Measurements from ENCODE around the gene SLC25A17. TPM values are rescaled to one million over a fixed set of nuclear protein-coding genes. Genes with fewer than 3 reads are reported as not detected.

Gene SLC25A17
- total RNA-seq, 1 donor from 2014 or later = 14.8 TPM

DNA sequence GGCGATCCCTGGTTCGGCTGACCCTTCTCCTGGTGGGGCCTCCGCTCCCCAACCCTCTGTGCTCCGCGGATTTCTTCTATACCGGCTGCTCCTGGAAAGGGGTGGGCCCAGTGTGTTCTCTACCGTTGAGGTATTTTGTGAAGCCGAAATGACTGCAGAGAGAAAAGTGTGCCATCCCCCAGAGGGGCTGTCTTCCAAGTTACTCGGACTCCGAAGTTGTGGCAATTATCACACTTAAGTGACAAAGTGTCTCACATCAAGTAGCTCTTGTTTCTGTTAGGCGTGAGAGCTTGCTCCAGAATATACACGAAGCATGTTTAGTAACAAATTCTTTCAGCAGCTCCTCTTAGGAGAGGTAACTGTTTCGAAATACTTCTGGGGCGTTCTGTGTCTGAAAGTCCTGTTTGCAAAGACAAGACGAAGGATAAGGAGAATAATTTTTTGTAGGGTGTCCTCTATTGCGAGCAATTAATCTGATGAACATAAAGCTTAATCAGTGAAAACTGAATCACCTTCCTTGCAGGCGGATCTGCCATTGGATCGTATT lies 38.2 kb upstream of the SLC25A17 start:
- H3K36me3 Mint-ChIP-seq (ENCODE audit: low read depth) = peaks cover 41% of the 10 kb centered on the region
- H3K4me1 Mint-ChIP-seq = peaks cover 44% of the 10 kb centered on the region
- H3K27ac Mint-ChIP-seq = peak overlapping the region; percentile 100
- no peaks in the 10 kb centered on the region for H3K9me3 Mint-ChIP-seq
- no peaks in the 10 kb centered on the region for H3K27me3 Mint-ChIP-seq
- intact Hi-C loops (cut with micrococcal nuclease) = loop anchor here (1.0 to 2.0 kb wide), 6 partner anchors 41 to 611 kb away; partner anchors contain the start of genes ACO2, MRTFA, PHF5A and TEF
- ChIA-PET POLR2A (interaction anchor here (0.6 to 1.8 kb wide), 16 partner anchors 12 to 943 kb away, joined by 3 to 18 read pairs (median 4); partner anchors contain the start of genes CCDC134, EP300, MRTFA and PHF5A), CTCF (interaction anchor here (0.6 to 3.3 kb wide), 3 partner anchors 39 to 175 kb away, joined by 4 to 13 read pairs (median 6); no protein-coding TSS in a partner anchor)
- TF ChIP-seq, protein P1, sequence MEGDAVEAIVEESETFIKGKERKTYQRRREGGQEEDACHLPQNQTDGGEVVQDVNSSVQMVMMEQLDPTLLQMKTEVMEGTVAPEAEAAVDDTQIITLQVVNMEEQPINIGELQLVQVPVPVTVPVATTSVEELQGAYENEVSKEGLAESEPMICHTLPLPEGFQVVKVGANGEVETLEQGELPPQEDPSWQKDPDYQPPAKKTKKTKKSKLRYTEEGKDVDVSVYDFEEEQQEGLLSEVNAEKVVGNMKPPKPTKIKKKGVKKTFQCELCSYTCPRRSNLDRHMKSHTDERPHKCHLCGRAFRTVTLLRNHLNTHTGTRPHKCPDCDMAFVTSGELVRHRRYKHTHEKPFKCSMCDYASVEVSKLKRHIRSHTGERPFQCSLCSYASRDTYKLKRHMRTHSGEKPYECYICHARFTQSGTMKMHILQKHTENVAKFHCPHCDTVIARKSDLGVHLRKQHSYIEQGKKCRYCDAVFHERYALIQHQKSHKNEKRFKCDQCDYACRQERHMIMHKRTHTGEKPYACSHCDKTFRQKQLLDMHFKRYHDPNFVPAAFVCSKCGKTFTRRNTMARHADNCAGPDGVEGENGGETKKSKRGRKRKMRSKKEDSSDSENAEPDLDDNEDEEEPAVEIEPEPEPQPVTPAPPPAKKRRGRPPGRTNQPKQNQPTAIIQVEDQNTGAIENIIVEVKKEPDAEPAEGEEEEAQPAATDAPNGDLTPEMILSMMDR (IDR thresholded peaks at IDR 0.05) = no peak
- ATAC-seq (ENCODE audit: low read depth) (peak; percentile 1), DNase-seq (no peak)
- peak overlapping the region; percentile 98 for H3K4me3 Mint-ChIP-seq

DNA sequence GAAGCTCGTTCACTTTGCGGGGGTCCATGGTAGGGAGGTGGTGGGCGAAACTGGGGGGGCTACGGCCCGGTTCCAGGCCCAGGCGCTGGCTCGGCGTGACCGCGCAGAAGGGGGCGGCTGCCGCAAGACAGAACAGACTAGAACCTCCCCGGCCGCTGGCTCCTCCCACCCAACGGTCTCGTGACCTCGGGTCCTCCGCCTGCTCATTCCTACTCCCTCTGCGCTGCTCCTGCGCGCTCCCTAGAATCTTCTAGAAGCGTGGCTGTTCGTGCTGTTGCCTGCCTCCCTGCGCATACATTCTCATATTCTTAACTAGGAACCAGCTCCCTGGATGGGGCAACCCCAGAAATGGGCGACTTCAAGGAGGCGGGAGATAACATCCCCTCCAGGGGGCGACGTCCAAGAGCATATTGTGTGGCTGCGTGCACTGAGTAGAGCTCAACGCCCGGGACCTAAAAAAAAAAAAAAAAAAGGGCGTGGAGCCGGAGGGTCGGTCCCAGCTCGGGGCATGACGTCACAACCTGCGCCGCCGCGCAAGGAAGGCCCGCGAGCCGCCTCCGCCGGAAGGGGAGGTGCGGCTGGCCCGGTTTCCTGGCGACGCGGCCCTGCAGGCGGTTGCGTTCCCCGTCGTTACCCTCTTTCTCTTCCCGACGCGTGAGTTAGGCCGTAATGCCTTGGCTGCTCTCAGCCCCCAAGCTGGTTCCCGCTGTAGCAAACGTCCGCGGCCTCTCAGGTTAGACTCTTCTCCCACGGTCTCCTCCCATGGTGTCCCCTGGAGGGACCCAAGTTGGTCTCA lies 37.6 kb upstream of the SLC25A17 start, which contains the start of the genes ST13 and XPNPEP3:
TSS of gene ST13 (minus strand) at position 127 of the 796 bp plus-strand sequence. CDS start at position 28, 99 bp downstream.
TSS of gene XPNPEP3 (plus strand) at position 636 of the 796 bp plus-strand sequence. CDS start at position 670, 34 bp downstream.
- Mint-ChIP-seq H3K36me3 (ENCODE audit: low read depth) (peaks cover 42% of the 10 kb centered on the region), H3K9me3 (no peaks in the 10 kb centered on the region), H3K4me1 (peaks cover 47% of the 10 kb centered on the region), H3K4me3 (peak within 1 kb of the TSS; percentile 98), H3K27ac (peak within 1 kb of the TSS; percentile 100), H3K27me3 (no peaks in the 10 kb centered on the region)
- ATAC-seq (ENCODE audit: low read depth) = peak; percentile 90
- TF ChIP-seq, protein P1 (IDR thresholded peaks at IDR 0.05) = no peak
- intact Hi-C loops (cut with micrococcal nuclease) = loop anchor here (1.0 to 2.0 kb wide), 11 partner anchors 37 to 612 kb away; partner anchors contain the start of genes ACO2, ADSL, MRTFA and PHF5A
- ChIA-PET CTCF (interaction anchor here (0.6 to 3.3 kb wide), 3 partner anchors 38 to 174 kb away, joined by 4 to 13 read pairs (median 6); no protein-coding TSS in a partner anchor), POLR2A (interaction anchor here (0.5 to 1.8 kb wide), 21 partner anchors 12 to 1538 kb away, joined by 3 to 18 read pairs (median 4); partner anchors contain the start of genes CCDC134, EP300, MRTFA and PHF5A)
- DNase-seq = peak; percentile 96

DNA sequence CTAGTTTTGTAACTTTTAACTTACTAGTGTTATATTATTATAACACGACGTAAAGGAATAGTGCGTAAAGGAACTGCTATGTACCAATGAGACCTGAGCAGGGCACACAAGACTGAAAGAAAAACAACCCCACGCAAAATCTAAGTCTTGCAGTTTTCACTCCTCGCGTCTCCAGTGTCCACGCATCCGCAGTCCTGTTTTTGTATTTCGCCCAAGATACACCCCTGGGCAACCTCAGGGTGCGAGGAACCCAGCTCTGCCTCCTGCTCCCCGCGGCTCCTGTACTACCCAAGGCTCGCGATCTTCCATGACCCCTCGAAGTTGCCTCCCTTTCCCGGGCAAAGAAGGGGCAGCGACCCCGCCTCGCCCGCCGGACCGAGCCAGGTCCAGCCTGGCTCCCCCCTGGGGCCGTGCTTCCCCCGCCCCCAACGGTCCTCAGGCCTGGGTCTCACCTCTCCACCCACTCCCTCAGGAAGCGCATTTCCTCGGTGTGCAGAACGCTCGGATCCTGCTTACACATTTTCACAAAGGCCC lies 36.9 kb upstream of the SLC25A17 start:
- Mint-ChIP-seq H3K9me3 (no peaks in the 10 kb centered on the region), H3K4me3 (peak overlapping the region; percentile 98), H3K27me3 (no peaks in the 10 kb centered on the region), H3K4me1 (peaks cover 51% of the 10 kb centered on the region), H3K27ac (peak overlapping the region; percentile 100), H3K36me3 (ENCODE audit: low read depth) (peaks cover 40% of the 10 kb centered on the region)
- TF ChIP-seq, protein P1 (IDR thresholded peaks at IDR 0.05) = no peak
- ATAC-seq (ENCODE audit: low read depth) (peak; percentile 19), DNase-seq (no peak)
- intact Hi-C loops (cut with micrococcal nuclease) = loop anchor here (1.0 to 2.0 kb wide), 10 partner anchors 37 to 613 kb away; partner anchors contain the start of genes ACO2, ADSL, MRTFA and PHF5A
- POLR2A ChIA-PET = interaction anchor here (0.5 to 1.8 kb wide), 16 partner anchors 36 to 1537 kb away, joined by 3 to 18 read pairs (median 6); partner anchors contain the start of genes EP300, MRTFA, PHF5A and RBX1
- CTCF ChIA-PET = interaction anchor here (2.0 to 3.3 kb wide), 2 partner anchors 43 to 173 kb away, joined by 6 to 13 read pairs; no protein-coding TSS in a partner anchor

DNA sequence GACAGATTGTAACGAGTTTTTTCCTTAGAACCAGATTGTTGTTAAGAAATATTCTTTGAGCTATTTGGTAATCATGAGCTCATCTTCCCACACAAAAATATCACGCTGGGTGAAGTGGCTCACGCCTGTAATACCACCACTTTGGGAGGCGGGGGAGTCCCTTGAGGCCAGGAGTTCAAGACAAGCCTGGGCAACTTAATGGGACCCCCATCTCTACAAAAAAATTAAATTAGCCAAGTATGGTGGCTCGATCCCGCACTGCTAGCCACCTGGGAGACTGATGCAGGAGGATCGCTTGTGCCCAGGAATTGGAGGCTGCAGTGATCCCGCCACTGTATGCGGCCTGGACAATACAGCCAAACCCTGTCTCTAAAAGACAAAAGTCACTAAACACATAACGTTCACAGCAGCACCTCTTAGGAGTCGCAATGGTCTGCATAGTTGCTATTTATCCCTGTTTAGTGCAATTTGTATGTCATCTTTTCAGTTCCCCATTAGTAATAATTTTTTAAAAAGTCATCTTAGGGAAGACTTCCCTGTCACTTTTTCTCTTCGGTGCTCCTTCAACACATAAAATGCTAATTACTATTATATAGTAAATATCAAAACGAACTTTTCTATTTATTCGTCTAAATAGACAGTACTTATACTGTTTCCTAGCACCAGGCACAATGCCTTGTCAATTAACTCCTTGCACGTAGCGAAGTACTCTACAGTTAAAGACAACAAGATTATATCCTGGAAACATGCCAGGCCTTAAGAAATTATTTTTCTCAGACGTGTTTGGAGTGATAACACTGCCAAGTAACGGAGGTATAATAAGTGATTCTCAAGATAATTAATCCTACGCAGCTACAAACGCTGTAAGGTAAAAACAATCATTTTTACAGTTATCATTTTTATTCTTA lies 36.2 kb upstream of the SLC25A17 start:
- Mint-ChIP-seq H3K27ac (peak overlapping the region; percentile 100), H3K4me1 (peaks cover 48% of the 10 kb centered on the region), H3K4me3 (peak overlapping the region; percentile 98), H3K9me3 (no peaks in the 10 kb centered on the region), H3K27me3 (no peaks in the 10 kb centered on the region), H3K36me3 (ENCODE audit: low read depth) (peaks cover 38% of the 10 kb centered on the region)
- DNase-seq (no peak), ATAC-seq (ENCODE audit: low read depth) (no peak)
- ChIA-PET CTCF (interaction anchor here (3.3 kb wide), 1 partner anchor 173 kb away, joined by 13 read pairs; no protein-coding TSS in a partner anchor), POLR2A (interaction anchor here (0.5 to 1.8 kb wide), 7 partner anchors 36 to 1505 kb away, joined by 3 to 9 read pairs (median 6); partner anchors contain the start of genes SLC25A17 and ZC3H7B)
- intact Hi-C loops (cut with micrococcal nuclease) = no loop called here
- TF ChIP-seq, protein P1 (IDR thresholded peaks at IDR 0.05) = no peak
